ENCODE results near the gene TOR1AIP1.
"Not testable (repeated sequence)": the region's sequence is repeated elsewhere in the genome, so short reads cannot be mapped to it uniquely, and the experiment has no call there.

TOR1AIP1 gene

GRCh38 chr1:179939941-179940340 lies 57.9 kb downstream of the TOR1AIP1 start:
- no peak for DNase-seq

- no peak for DNase-seq
Observed at GRCh38 chr1:179941454-179941853, 59.4 kb downstream of the TOR1AIP1 start.

- DNase-seq, result no peak
Observed at GRCh38 chr1:179950651-179951050, 68.6 kb downstream of the TOR1AIP1 start.

- DNase-seq, result peak in 1 of 2 experiments; percentile 48
Observed at GRCh38 chr1:179951383-179952144, 69.5 kb downstream of the TOR1AIP1 start.

GRCh38 chr1:179952186-179952585 lies 70.1 kb downstream of the TOR1AIP1 start:
- peak; percentile 68 to 86 for DNase-seq

GRCh38 chr1:179953974-179954492 lies 71.9 kb downstream of the TOR1AIP1 start:
- peak; percentile 79 to 91 for DNase-seq

GRCh38 chr1:179954493-179955286 lies 72.6 kb downstream of the TOR1AIP1 start, which contains the start of gene CEP350:
TSS of gene CEP350 (plus strand) at chr1:179954810. CDS start at chr1:179986182, 31,372 bp downstream.
- peak; percentile 99 for DNase-seq

- peak; percentile 51 to 52 for DNase-seq
Observed at GRCh38 chr1:179955287-179955680, 73.2 kb downstream of the TOR1AIP1 start.

- peak; percentile 25 to 53 for DNase-seq
Observed at GRCh38 chr1:179955731-179956130, 73.6 kb downstream of the TOR1AIP1 start.

- no peak for DNase-seq
Observed at GRCh38 chr1:179958359-179958758, 76.3 kb downstream of the TOR1AIP1 start.

- not testable (repeated sequence) for DNase-seq
Observed at GRCh38 chr1:179962168-179962567, 80.1 kb downstream of the TOR1AIP1 start.

- DNase-seq, result no peak
Observed at GRCh38 chr1:179966551-179966950, 84.5 kb downstream of the TOR1AIP1 start.

GRCh38 chr1:179968284-179968993 lies 86.4 kb downstream of the TOR1AIP1 start:
- no peak for DNase-seq

- DNase-seq, result no peak
Observed at GRCh38 chr1:179968994-179969919, 87.2 kb downstream of the TOR1AIP1 start.
